Measurements from ENCODE around the gene DBF4B.

DNA sequence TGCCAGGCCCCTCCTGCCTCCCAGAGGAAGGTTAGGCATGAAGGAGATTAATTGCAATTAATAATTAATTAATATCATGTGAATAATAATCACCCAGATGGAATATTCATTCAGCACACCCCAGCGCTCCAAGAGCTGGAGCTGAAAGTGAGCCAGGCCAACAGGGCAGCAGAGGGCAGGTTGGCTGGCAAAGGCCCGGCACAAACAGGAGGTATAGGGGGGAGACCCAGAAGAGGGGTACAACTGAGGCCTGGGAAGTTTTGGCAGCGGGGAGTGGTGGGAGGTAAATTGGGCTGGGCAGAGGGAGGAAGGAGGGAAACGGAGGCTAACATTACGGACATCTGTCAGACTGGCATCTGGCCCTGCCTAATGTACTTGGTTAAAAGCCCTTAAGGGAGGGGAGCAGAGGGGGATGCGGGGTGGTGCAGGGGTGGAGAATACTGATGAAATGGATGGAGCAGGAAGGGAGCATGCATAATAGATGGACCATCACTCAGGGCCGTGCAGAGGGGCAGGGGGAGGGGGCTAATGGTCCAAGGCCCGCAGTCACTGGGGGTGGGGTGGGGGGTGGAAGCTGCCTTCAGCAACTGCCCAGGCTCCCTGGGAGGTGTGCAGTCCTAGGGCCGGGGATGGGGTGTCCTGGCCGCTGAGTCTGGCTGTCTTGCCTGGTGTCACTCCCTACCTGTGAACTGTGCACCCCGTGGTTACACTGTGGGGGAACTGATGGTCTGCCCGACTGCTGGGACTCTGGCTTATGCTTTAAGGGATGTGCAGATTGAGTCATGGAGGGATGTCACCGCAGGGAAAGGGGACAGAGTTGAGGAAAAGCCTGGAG, 52.2 kb downstream of the DBF4B start:
- no peak for TF ChIP-seq POLR2A (IDR thresholded peaks at IDR 0.05)
- TF ChIP-seq, protein P1, sequence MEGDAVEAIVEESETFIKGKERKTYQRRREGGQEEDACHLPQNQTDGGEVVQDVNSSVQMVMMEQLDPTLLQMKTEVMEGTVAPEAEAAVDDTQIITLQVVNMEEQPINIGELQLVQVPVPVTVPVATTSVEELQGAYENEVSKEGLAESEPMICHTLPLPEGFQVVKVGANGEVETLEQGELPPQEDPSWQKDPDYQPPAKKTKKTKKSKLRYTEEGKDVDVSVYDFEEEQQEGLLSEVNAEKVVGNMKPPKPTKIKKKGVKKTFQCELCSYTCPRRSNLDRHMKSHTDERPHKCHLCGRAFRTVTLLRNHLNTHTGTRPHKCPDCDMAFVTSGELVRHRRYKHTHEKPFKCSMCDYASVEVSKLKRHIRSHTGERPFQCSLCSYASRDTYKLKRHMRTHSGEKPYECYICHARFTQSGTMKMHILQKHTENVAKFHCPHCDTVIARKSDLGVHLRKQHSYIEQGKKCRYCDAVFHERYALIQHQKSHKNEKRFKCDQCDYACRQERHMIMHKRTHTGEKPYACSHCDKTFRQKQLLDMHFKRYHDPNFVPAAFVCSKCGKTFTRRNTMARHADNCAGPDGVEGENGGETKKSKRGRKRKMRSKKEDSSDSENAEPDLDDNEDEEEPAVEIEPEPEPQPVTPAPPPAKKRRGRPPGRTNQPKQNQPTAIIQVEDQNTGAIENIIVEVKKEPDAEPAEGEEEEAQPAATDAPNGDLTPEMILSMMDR (IDR thresholded peaks at IDR 0.05): no peak
